Measurements from ENCODE around the gene PAM. TPM values are rescaled to one million over a fixed set of nuclear protein-coding genes. Genes with fewer than 3 reads are reported as not detected.
A peak's percentile ranks its signal among the peaks of the same experiment; 100 is the strongest.

The PAM gene
- total RNA-seq, 2 donors from 2014 or later = 2,512 to 4,531 TPM

DNA sequence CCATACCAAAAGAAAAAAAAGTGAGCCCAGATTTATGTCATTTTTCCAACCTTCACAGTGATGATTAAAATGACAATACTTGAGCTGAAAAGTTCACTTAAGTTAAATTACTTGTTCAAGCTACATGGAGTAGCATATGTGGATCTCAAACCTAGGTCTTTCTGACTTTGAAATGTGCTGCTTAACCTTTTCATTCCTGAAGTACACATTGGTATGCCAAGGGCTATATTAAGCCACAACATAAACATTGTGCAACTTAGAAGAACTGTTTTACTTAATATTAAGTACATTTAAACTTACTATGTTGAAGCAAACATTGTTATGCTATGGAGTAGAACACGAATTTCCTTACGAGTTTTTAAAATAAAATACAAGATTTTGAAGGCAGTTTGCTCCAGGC lies 259.9 kb downstream of the PAM start:
- H3K36me3 ChIP-seq = peaks cover 93% of the 10 kb centered on the region
- no peak for TF ChIP-seq CTCF (IDR thresholded peaks at IDR 0.05)

GRCh38 chr5:103016167-103016566 lies 261.1 kb downstream of the PAM start:
- TF ChIP-seq CTCF (IDR thresholded peaks at IDR 0.05) = no peak
- Histone ChIP-seq H3K27ac (no peak overlapping the region), H3K9me3 (peaks cover 0 to 4% of the 10 kb centered on the region in 2 donors), H3K4me3 (no peak overlapping the region), H3K4me1 (no peaks in the 10 kb centered on the region), H3K36me3 (peaks cover 95% of the 10 kb centered on the region), H3K27me3 (no peaks in the 10 kb centered on the region)
- no peak for DNase-seq (ENCODE audit: low spot score)

More for the DNA sequence above, 259.9 kb downstream of the PAM start:
- DNase-seq (ENCODE audit: low spot score) = no peak
- Histone ChIP-seq H3K27me3 (no peaks in the 10 kb centered on the region), H3K27ac (no peak overlapping the region), H3K9me3 (peaks cover 0 to 4% of the 10 kb centered on the region in 2 donors), H3K4me3 (no peak overlapping the region), H3K4me1 (no peaks in the 10 kb centered on the region)

- DNase-seq (ENCODE audit: low spot score) = no peak
- peaks cover 94% of the 10 kb centered on the region for H3K36me3 ChIP-seq
- H3K4me1 ChIP-seq = no peaks in the 10 kb centered on the region
- H3K9me3 ChIP-seq = no peaks in the 10 kb centered on the region
- no peak for TF ChIP-seq CTCF (IDR thresholded peaks at IDR 0.05)
- H3K27ac ChIP-seq = no peak overlapping the region
- H3K27me3 ChIP-seq = no peaks in the 10 kb centered on the region
- no peak overlapping the region for H3K4me3 ChIP-seq
Measured at GRCh38 chr5:103019804-103020203, 264.7 kb downstream of the PAM start.

GRCh38 chr5:103021314-103021713 lies 266.2 kb downstream of the PAM start:
- no peak for TF ChIP-seq CTCF (IDR thresholded peaks at IDR 0.05)
- no peaks in the 10 kb centered on the region for H3K27me3 ChIP-seq
- no peak for DNase-seq (ENCODE audit: low spot score)
- no peak overlapping the region for H3K4me3 ChIP-seq
- H3K36me3 ChIP-seq = peaks cover 94% of the 10 kb centered on the region
- H3K4me1 ChIP-seq = no peaks in the 10 kb centered on the region
- H3K27ac ChIP-seq = no peak overlapping the region
- H3K9me3 ChIP-seq = no peaks in the 10 kb centered on the region

GRCh38 chr5:103027267-103027666 lies 272.2 kb downstream of the PAM start:
- Histone ChIP-seq H3K36me3 (peaks cover 92% of the 10 kb centered on the region), H3K27me3 (no peaks in the 10 kb centered on the region), H3K4me3 (no peak overlapping the region), H3K4me1 (no peaks in the 10 kb centered on the region), H3K9me3 (no peaks in the 10 kb centered on the region), H3K27ac (peak overlapping the region; percentile 15 to 19)
- no peak for TF ChIP-seq CTCF (IDR thresholded peaks at IDR 0.05)
- no peak for DNase-seq (ENCODE audit: low spot score)

GRCh38 chr5:103031607-103032006 lies 276.5 kb downstream of the PAM start:
- Histone ChIP-seq H3K4me3 (no peak overlapping the region), H3K36me3 (peaks cover 61% of the 10 kb centered on the region), H3K9me3 (no peaks in the 10 kb centered on the region), H3K27ac (no peak overlapping the region), H3K27me3 (no peaks in the 10 kb centered on the region), H3K4me1 (no peaks in the 10 kb centered on the region)
- DNase-seq (ENCODE audit: low spot score) = no peak
- no peak for TF ChIP-seq CTCF (IDR thresholded peaks at IDR 0.05)
